Measurements from ENCODE around the gene IGF2BP3.
"Not testable (repeated sequence)": the region's sequence is repeated elsewhere in the genome, so short reads cannot be mapped to it uniquely, and the experiment has no call there.

The IGF2BP3 gene

DNA sequence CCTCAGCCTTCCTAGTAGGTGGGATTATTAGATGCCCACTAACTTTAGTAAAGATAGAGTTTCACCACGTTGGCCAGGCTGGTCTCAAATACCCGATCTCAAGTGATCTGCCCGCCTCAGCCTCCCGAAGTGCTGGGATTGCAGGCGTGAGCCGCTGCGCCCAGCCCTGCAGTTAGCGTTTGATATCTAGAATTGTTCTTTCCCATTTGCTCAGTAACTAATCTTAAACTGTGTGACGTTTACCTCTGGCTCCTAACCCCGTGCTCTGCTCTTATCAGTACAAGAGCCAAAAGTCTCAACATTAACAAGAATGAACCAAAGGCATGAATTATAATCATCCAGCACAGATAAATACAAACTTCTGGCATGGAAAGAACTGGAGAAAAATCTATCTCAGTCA lies 47.4 kb downstream of the IGF2BP3 start:
- DNase-seq (ENCODE audit: low read depth in 2 of 2) = no peak

DNA sequence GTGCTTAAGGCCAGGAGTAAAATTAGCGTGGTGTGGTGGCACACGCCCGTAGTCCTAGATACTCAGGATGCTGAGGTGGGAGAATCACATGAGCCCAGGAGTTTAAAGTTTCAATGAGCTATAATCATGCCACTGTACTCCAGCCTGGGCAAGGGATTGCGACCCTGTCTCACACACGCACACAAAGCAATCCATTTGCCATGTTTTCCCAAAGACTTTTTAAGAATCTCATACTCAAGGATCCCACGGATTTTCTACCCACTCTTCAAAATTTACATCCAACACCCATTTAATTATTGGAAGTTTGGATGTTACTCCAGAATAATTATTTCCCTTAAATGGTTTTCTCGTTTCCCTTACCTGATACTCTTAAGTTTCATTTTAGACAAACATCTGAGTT lies 47.9 kb downstream of the IGF2BP3 start:
- DNase-seq (ENCODE audit: low read depth in 2 of 2) = no peak

GRCh38 chr7:23419845-23420244 lies 50.4 kb downstream of the IGF2BP3 start:
- DNase-seq (ENCODE audit: low read depth in 2 of 2) = no peak

- no peak for DNase-seq (ENCODE audit: low read depth in 2 of 2)
Measured at GRCh38 chr7:23419160-23419559, 51.1 kb downstream of the IGF2BP3 start.

DNA sequence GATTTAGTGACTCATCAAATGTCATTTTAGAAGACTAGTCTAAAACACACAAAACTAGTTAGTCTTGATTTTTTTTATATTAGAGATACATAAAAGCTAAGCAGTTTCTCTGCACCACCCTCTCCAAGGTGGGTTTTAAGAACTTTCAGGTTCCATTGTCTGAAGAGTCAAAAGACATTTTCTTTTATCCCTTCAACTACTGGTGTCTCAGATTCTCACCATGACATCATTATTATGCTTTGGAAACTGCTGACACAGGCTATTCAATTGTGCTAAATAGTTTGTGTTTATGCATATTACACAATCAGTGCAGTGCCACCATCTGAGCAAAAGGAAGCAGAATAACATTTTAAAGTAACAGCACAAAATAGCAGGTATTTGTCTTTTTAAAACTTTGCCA lies 52.2 kb downstream of the IGF2BP3 start:
- DNase-seq (ENCODE audit: low read depth in 2 of 2) = no peak

- DNase-seq (ENCODE audit: low read depth in 2 of 2) = no peak
Measured at GRCh38 chr7:23415198-23415597, 55.1 kb downstream of the IGF2BP3 start.

DNA sequence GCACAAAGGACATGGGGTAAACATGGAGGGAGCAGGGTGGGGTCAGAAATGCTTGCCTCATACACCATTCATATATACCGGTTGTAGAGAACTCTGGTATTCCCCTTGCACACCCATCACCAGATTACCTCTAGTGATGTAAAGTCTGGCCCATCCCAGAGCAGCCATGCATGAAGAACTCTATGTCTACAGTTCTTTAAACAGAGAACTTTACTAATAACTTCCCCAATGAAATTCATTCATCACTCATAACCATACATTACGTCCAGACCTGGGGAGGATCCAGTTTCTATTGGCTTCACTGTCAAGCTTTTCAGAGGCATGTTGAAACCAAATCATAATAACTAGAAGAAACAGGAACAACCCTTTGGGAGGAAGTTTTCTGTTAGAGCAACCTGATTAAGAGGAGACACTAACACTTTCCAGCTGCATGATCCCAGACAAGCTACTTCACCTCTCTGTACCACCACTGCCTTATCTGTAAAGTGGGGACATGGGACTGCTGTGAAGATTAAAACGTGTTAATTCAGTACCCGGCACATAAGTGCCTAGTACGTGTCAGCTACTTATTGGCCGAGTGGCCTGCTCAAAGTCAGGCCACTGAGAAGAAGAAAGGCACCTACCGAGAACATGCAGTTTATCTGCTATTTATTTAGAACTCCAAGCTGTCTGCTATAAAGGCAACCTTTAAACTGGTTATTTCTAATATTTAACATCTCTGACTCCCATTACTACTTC lies 59.7 kb downstream of the IGF2BP3 start:
- DNase-seq (ENCODE audit: low read depth in 2 of 2) = no peak

DNA sequence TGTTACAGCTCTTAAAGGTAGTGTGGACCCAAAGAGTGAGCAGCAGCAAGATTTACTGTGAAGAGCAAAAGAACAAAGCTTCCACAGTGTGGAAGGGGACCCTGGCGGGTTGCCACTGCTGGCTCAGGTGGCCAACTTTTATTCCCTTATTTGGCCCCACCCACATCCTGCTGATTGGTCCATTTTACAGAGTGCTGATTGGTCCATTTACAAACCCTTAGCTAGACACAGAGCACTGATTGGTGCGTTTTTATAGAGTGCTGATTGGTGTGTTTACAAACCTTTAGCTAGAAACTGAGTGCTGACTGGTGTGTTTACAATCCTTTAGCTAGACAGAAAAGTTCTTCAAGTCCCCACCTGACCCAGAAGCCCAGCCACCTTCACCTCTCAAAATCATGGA lies 63.7 kb downstream of the IGF2BP3 start:
- not testable (repeated sequence) for DNase-seq (ENCODE audit: low read depth in 2 of 2)

GRCh38 chr7:23405240-23405618 lies 65.1 kb downstream of the IGF2BP3 start:
- no peak for DNase-seq (ENCODE audit: low read depth in 2 of 2)

DNA sequence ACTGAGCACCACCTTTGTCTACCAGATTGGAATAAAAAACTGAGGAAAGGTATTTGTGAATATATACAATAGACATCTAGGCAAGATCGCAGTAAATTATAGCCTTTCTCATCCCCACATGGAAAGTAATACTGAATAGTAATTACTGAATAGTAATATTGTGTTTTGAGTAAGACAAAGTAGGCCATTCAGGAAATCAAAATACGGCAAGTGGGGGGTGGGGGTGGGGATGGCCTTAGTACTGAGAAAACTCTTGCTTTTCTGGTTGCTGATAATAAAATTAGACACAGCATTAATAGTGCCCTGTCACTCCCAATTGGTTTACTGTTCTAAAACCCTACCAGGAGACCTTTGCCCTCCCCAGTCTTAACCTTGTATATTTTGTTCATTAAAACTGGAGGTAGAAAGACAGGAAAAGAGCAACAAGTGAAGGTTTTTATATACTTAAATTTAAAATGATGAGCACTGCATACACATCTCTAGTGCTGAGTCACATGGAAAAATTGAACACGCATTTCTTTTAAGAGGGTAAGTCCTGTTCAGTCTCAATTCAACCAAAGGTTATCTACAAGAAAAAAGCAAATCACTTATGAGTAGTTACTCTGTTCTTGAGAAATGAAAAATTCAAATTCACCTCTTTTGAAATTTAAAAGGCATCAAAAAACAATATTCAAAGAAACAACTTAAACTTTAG lies 65.6 kb downstream of the IGF2BP3 start:
- no peak for DNase-seq (ENCODE audit: low read depth in 2 of 2)

DNA sequence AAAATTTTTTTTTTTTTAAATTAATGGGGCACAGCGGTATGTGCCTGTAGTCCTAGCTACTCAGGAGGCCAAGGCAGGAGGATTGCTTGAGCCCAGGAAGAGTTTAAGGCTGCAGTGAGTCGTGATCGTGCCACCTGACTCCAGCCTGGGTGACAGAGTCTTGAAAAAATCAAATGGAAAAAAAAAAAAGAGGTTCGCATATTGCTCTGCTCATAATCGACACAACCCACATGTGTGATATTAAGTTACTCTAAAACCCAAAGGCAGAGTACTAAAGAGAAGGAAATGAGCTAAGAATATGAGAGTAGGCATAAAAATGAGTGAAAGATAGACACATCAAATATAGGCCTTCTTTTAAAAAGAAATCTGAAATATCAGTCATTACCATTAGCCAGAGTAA lies 66.3 kb downstream of the IGF2BP3 start:
- DNase-seq (ENCODE audit: low read depth in 2 of 2) = no peak

GRCh38 chr7:23398090-23398489 lies 72.2 kb downstream of the IGF2BP3 start:
- DNase-seq (ENCODE audit: low read depth in 2 of 2) = not testable (repeated sequence)

DNA sequence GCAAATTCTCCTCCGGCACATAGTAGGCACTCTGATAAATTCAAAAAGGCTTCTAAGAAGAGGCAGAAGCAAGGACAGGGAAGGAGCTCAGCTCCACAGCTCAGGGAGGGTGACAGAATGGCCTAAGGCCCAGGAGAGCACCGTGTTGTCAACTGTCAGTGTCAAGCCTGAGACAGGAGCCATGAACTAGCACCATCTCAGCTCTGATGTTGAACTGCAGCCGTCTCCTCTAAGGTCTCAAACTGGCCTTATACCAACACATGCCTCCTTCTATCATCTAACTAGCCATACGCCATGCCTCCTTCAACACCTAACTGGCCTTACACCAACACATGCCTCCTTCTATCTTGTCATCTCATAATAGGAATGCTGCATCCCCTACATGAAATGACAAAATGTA lies 73.0 kb downstream of the IGF2BP3 start:
- no peak for DNase-seq (ENCODE audit: low read depth in 2 of 2)

GRCh38 chr7:23396222-23397015 lies 73.9 kb downstream of the IGF2BP3 start:
- no peak for DNase-seq (ENCODE audit: low read depth in 2 of 2)

DNA sequence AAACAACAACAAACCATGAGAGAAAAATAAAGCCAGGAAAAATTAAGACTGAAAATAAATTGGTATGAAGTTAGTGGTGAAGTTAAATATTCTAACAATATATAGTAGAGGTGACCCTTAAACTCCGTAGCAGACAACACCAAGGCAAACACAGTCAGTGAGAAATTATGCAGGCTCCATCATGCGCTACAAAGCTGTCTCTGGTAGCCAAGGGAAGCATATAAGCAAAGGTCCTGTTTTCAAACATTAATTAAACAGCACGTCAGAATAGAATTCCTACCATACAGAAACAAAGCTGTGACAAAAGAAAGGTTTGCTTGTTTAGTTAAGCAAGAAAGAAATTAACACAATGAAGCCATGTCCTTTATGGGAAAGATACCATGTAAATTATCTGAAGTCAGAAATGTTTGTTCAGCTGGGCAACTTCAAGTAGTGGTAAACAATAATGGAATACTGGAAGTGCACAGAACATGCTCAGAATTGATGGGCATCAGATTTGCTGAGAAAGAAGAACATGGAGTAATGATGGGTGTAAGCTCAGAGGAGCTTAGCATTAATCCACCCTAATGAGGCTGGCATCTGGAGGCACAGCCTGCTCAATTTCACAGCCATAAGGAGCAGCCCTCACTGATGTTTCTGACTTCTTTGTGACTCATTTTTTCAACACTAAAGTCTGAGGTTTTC lies 75.7 kb downstream of the IGF2BP3 start:
- no peak for DNase-seq (ENCODE audit: low read depth in 2 of 2)

DNA sequence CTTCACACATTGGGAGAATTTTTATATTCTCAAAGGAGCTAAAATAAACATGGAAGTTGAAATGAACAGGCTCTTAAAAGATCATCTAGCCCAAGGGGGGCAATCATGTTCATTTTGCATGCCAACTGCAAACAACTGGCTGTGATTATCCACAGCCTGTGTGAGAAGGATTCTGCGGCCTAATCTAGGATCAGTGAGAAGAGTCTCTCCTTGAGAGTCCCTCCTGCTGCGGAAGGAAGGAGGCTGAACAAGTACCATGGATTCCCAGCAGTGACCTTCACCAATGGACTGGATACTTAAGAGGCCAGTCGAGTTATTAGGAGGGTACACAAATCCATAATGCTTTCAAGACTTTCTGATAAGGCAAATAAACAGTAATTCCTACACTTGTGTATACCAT lies 76.7 kb downstream of the IGF2BP3 start:
- no peak for DNase-seq (ENCODE audit: low read depth in 2 of 2)

DNA sequence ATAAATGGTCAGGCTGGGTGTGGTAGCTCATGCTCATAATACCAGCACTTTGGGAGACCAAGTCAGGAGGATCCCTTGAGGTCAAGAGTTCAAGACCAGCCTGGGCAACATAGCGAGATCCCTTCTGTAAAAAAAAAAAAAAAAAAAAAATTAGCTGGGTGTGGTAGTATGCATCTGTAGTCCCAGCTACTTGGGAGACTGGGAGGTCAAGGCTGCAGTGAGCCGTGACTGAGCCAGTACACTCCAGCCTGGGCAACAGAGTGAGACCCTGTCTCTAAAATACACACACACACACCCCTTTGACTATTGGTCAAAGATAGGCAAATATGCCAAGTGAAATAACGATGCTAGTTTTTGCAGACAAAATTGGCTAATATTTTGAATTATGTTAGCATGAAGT lies 80.6 kb downstream of the IGF2BP3 start:
- no peak for DNase-seq (ENCODE audit: low read depth in 2 of 2)

- DNase-seq (ENCODE audit: low read depth in 2 of 2) = no peak
Measured at GRCh38 chr7:23387583-23387982, 82.7 kb downstream of the IGF2BP3 start.

DNA sequence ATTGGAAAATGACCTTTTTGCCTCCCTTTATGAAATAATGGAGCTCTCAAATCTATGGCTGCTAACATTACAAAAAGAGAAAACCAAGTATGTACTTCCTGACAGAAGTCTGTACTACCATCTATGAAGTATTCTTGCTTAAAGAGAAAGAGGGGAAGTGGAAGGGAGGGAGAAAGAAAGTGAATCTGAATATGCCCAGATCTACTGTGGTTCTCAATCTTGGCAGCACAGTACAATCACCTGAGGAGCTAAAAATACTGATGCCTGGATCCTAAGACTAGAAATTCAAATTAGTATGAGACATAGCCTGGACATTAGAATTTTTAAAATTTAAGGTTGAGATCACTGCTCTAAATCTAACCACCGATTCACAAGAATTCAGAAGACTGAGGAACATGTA lies 85.2 kb downstream of the IGF2BP3 start:
- no peak for DNase-seq (ENCODE audit: low read depth in 2 of 2)

DNA sequence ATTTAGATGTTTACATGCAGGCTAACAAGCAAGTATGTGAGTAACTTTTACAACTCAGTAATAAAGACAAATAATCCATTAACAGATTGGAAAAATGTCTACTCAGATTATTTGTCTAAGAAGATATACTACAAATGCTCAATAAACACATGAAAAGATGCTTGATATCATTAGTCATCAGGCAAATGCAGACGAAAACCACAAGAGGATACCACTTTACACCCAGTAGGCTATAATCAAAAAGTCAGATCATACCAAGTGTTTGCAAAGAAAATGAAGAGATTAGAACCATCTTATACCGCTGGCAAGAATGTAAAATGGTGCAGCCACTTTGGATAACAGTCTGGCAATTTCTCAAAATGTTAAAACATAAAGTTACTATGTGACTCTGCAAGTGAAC lies 87.1 kb downstream of the IGF2BP3 start:
- no peak for DNase-seq (ENCODE audit: low read depth in 2 of 2)

DNA sequence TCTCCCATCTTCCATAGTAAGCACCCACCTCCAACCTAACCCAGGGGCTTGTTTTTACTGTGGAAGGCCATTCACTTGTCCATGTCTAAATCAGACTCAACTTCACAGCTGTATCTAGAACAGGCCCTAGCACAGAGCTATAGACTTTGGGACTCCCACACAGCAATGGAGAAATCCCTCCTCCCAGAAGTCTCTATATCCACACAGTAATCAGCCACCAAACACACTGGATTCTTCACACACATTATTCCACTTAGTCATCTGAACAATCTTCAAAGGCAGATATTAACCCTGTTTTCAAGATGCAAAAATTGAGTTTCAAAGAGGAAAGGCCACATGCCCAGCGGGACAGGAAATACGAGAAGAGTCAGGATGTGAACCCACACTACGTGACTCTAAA lies 89.3 kb downstream of the IGF2BP3 start:
- DNase-seq (ENCODE audit: low read depth in 2 of 2) = no peak

DNA sequence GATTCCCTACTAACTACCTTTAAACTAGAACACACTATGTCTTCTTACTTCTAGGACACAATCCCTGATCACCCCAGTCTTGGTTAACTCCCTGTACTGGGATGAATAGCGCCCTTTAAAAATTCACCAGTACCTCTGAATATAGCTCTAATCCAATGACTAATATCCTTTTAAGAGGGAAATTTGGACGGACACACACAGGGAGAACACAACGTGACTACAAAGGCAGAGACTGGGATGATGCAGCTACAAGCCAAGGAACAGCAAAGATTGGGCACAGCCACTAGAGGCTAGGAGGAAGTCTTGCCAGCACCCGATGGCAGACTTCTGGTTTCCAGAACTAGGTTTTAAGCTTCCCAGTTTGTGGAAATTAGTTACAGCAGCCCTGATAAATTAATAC lies 89.7 kb downstream of the IGF2BP3 start:
- no peak for DNase-seq (ENCODE audit: low read depth in 2 of 2)

Data from stimulated activated CD4-positive, alpha-beta T cell treated with anti-CD3 and anti-CD28 coated beads, Interleukin-1b, Interleukin-23, amount 100 ng/mL, for 1 hour (primary cell).